K562 (cell line): ENCODE measurements around the gene CENPP. TPM values are rescaled to one million over a fixed set of nuclear protein-coding genes. Genes with fewer than 3 reads are reported as not detected.

ENCODE experiments used
- IRF2 ChIP-seq: sonication (generic); formaldehyde crosslinking; IDR thresholded peaks from 2 replicates; pipeline ENCODE4 v1.8.1; 2022; ENCODE audit warnings: mild to moderate bottlenecking, missing genetic modification reagents
- PBX2 ChIP-seq, 2 experiments: IDR thresholded peaks in 1 of 2; conservative IDR thresholded peaks in 1 of 2; 2 replicates each; pipeline ENCODE4 v1.6.1; 2016; ENCODE audit warnings: low read depth in 2 of 2, mild to moderate bottlenecking in 1 of 2, missing compliant biosample characterization in 1 of 2, missing genetic modification characterization in 1 of 2, moderate library complexity in 1 of 2
- POLR2AphosphoS2 ChIP-seq: IDR thresholded peaks from 2 replicates; pipeline ENCODE4 v1.6.1; 2012; ENCODE audit warnings: low read length, improper control_type of control experiment
- RFX7 ChIP-seq: fragments of 250-450 bp; sonication (Bioruptor Pico); IDR thresholded peaks from 2 replicates; pipeline ENCODE4 v1.5.1; 2021; ENCODE audit warnings: mild to moderate bottlenecking
- SMAD3 ChIP-seq: fragments of 450-650 bp; formaldehyde crosslinking; conservative IDR thresholded peaks from 2 replicates; pipeline ENCODE4 v1.4.0; 2020; ENCODE audit warnings: mild to moderate bottlenecking
- ZC3H11A ChIP-seq: IDR thresholded peaks from 2 replicates; pipeline ENCODE4 v1.6.1; 2012; ENCODE audit warnings: low read depth, low read length, improper control_type of control experiment
- ZNF263 ChIP-seq: sonication (generic); formaldehyde crosslinking; IDR thresholded peaks from 2 replicates; pipeline ENCODE4 v1.8.0; 2022; ENCODE audit warnings: mild to moderate bottlenecking, missing genetic modification reagents, borderline replicate concordance
- polyA plus RNA-seq, 8 experiments: library from polyadenylated mRNA; depleted of rRNA in 4 of 8; stranded (reverse) in 5 of 8; unstranded in 3 of 8; fragments of >200 nt; fragmentation: Nextera tagmentation in 2 of 8; fragmentation: Illumina TruSeq in 1 of 8; extraction: Ambion mirVana in 2 of 8; extraction: Trizol in 1 of 8; gene quantifications; 2 replicates each; pipeline versions ENCODE4 v1.2.1 to v1.2.3, GENCODE V29; 2011 to 2014; ENCODE audit warnings: inconsistent platforms in 1 of 8, missing spikeins in 1 of 8
- total RNA-seq, 7 experiments: library from RNA; depleted of rRNA in 6 of 7; stranded (reverse); fragments of >200 nt in 6 of 7; fragmentation: Illumina TruSeq in 2 of 7; extraction: Trizol in 2 of 7; gene quantifications; 2 replicates each; pipeline versions ENCODE4 v1.2.1 to v1.2.3, GENCODE V29; 2011 to 2021; ENCODE audit warnings: low replicate concordance in 1 of 7
- TF ChIP-seq, protein P1 (sequence below): fragments of 200-600 bp; sonication (generic); IDR thresholded peaks from one replicate; pipeline ENCODE4 v1.6.1; 2012; ENCODE audit warnings: mild to moderate bottlenecking, low read depth, low read length, inconsistent platforms
- TF ChIP-seq, protein P2 (sequence below): fragments of 450-650 bp; IDR thresholded peaks from 2 replicates; pipeline ENCODE4 v1.6.1; 2017; ENCODE audit warnings: antibody characterized with exemption

CENPP gene
- total and polyA plus RNA-seq, 9 of the 15 experiments (the other 6 are each of a cell fraction or from before 2014, with no cell fraction given), result 8.0 to 28.5 (median 17.9) TPM

DNA sequence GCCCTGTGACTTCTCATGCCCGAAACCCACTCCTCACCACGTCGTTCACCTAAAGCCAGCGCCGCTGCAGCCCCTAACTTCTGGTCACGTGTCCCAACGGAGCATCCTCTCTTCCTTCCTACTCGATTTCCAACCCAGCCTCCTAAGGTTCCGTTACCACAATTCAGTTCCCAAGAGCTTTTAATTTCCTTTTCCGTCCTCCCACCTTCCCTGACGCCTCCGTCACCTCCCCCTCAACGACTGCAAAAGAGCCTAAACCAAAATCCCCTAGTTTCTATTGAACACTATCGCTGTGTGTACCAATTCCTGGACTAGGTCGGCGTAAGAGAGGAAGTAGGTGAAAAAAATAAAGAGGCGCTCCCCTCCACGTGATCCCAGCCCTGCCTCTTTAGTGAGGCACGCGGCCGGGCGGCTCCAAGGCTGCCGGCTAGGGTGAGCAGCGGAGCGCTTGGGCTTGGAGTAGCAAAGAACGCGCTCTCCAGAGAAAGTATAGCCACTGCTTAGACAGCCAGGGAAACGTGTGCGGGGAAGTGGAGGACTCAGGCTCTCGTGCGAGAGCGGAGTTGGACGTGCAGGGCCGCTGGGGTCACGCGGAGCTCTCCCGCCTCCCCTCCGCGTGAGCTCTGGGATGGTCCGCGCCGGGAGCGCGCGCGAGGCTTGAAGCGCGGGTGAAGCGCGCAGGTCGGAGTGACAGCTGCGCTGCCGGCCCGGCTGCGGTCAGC lies at the start of gene CENPP, which contains the start of gene NOL8 (continued):
- peak; percentile 92 for TF ChIP-seq ZC3H11A
- TF ChIP-seq POLR2AphosphoS2, result no peak
- TF ChIP-seq, protein P1, sequence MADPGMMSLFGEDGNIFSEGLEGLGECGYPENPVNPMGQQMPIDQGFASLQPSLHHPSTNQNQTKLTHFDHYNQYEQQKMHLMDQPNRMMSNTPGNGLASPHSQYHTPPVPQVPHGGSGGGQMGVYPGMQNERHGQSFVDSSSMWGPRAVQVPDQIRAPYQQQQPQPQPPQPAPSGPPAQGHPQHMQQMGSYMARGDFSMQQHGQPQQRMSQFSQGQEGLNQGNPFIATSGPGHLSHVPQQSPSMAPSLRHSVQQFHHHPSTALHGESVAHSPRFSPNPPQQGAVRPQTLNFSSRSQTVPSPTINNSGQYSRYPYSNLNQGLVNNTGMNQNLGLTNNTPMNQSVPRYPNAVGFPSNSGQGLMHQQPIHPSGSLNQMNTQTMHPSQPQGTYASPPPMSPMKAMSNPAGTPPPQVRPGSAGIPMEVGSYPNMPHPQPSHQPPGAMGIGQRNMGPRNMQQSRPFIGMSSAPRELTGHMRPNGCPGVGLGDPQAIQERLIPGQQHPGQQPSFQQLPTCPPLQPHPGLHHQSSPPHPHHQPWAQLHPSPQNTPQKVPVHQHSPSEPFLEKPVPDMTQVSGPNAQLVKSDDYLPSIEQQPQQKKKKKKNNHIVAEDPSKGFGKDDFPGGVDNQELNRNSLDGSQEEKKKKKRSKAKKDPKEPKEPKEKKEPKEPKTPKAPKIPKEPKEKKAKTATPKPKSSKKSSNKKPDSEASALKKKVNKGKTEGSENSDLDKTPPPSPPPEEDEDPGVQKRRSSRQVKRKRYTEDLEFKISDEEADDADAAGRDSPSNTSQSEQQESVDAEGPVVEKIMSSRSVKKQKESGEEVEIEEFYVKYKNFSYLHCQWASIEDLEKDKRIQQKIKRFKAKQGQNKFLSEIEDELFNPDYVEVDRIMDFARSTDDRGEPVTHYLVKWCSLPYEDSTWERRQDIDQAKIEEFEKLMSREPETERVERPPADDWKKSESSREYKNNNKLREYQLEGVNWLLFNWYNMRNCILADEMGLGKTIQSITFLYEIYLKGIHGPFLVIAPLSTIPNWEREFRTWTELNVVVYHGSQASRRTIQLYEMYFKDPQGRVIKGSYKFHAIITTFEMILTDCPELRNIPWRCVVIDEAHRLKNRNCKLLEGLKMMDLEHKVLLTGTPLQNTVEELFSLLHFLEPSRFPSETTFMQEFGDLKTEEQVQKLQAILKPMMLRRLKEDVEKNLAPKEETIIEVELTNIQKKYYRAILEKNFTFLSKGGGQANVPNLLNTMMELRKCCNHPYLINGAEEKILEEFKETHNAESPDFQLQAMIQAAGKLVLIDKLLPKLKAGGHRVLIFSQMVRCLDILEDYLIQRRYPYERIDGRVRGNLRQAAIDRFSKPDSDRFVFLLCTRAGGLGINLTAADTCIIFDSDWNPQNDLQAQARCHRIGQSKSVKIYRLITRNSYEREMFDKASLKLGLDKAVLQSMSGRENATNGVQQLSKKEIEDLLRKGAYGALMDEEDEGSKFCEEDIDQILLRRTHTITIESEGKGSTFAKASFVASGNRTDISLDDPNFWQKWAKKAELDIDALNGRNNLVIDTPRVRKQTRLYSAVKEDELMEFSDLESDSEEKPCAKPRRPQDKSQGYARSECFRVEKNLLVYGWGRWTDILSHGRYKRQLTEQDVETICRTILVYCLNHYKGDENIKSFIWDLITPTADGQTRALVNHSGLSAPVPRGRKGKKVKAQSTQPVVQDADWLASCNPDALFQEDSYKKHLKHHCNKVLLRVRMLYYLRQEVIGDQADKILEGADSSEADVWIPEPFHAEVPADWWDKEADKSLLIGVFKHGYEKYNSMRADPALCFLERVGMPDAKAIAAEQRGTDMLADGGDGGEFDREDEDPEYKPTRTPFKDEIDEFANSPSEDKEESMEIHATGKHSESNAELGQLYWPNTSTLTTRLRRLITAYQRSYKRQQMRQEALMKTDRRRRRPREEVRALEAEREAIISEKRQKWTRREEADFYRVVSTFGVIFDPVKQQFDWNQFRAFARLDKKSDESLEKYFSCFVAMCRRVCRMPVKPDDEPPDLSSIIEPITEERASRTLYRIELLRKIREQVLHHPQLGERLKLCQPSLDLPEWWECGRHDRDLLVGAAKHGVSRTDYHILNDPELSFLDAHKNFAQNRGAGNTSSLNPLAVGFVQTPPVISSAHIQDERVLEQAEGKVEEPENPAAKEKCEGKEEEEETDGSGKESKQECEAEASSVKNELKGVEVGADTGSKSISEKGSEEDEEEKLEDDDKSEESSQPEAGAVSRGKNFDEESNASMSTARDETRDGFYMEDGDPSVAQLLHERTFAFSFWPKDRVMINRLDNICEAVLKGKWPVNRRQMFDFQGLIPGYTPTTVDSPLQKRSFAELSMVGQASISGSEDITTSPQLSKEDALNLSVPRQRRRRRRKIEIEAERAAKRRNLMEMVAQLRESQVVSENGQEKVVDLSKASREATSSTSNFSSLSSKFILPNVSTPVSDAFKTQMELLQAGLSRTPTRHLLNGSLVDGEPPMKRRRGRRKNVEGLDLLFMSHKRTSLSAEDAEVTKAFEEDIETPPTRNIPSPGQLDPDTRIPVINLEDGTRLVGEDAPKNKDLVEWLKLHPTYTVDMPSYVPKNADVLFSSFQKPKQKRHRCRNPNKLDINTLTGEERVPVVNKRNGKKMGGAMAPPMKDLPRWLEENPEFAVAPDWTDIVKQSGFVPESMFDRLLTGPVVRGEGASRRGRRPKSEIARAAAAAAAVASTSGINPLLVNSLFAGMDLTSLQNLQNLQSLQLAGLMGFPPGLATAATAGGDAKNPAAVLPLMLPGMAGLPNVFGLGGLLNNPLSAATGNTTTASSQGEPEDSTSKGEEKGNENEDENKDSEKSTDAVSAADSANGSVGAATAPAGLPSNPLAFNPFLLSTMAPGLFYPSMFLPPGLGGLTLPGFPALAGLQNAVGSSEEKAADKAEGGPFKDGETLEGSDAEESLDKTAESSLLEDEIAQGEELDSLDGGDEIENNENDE, result no peak
- TF ChIP-seq SMAD3 (CRISPR knock-in tag), result 0 out of 2 replicates have a peak, but pooled peaks have one; percentile 40
- 0 out of 2 replicates have a peak, but pooled peaks have one; percentile 18 for TF ChIP-seq ZNF263
- TF ChIP-seq, protein P2, sequence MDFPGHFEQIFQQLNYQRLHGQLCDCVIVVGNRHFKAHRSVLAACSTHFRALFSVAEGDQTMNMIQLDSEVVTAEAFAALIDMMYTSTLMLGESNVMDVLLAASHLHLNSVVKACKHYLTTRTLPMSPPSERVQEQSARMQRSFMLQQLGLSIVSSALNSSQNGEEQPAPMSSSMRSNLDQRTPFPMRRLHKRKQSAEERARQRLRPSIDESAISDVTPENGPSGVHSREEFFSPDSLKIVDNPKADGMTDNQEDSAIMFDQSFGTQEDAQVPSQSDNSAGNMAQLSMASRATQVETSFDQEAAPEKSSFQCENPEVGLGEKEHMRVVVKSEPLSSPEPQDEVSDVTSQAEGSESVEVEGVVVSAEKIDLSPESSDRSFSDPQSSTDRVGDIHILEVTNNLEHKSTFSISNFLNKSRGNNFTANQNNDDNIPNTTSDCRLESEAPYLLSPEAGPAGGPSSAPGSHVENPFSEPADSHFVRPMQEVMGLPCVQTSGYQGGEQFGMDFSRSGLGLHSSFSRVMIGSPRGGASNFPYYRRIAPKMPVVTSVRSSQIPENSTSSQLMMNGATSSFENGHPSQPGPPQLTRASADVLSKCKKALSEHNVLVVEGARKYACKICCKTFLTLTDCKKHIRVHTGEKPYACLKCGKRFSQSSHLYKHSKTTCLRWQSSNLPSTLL, result no peak
- TF ChIP-seq IRF2 (CRISPR knock-in tag), result no peak
- peak; percentile 82 for TF ChIP-seq PBX2 (CRISPR knock-in tag; IDR thresholded peaks at IDR 0.05; ENCODE audit: low read depth)
- TF ChIP-seq PBX2 (tag; conservative IDR thresholded peaks at IDR 0.05; ENCODE audit: low read depth), result no peak
- no peak for TF ChIP-seq RFX7 (CRISPR knock-in tag)
